ENCODE results near the gene TNFRSF13B.

TNFRSF13B gene

DNA sequence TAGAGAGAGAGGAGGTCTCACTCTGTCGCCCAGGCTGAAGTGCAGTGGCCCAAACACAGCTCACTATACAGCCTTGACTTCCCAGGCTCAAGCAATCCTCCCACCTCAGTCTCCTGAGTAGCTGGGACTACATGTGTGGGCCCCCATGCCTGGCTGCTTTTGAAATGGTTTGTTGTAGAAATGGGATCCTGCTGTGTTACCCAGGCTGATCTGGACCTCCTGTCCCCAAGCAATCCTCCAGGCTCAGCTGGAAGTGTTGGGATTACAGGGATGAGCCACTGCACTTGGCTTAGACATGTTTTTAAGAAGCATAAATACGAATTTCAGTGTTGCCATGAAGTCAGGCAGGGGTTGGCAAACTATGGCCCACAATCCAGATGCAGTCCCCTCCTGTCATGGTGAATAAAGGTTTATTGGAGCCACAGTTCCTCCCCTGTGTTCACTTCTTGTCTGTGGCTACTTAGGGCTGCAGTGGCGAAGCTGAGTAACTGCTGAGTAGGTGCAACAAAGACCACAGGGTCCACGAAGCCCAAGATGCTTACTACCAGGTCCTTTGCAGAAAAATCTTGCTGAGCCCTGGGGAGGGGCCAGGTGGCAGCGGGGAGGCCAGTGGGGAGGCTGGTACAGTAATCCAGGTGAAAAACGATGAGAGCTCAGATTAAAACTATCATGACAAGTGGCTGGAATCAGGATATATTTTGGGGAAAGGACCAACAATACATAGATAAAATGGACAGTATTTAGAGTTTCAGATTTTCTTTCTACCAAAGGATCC lies 35.2 kb downstream of the TNFRSF13B start:
- no peak for DNase-seq

DNA sequence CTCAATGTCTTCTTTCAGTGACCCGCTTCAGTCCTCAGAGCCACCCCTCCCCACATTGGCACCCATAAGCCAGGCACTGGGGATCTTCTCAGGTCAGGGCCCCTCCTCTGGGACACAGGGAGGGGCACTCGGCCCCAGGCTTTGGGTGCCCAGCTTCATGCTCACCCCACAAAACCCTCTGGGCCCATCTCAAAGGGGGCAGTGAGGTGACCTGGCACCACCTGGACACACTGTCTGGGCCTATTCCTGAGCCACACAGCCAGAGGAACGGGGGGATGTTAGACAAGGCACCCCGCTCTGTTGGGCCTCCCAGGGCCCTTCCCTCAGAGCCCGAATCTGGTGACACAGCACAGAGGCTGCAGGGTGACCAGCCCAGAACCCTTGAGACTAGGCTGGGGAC lies 36.1 kb downstream of the TNFRSF13B start:
- no peak for DNase-seq

DNA sequence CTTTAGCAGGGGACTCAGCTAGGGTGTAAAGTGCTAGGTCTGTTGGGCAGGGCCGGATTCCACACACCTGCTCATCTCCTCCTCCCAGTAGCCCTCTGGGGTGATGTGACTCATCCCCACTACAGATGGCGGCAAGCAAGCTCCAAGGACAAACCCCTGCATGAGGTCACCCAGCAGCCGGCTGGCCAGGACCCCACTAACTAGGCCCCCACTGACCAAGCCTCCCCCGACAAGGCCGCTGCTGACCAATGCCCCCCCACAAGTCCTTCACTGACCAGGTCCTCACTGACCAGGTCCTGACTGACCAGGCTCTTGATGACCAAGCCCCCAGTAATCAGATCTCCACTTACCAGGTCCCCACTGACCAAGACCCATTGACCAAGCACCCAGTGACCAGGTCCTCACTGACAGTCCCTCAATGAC lies 36.7 kb downstream of the TNFRSF13B start:
- no peak for DNase-seq

DNA sequence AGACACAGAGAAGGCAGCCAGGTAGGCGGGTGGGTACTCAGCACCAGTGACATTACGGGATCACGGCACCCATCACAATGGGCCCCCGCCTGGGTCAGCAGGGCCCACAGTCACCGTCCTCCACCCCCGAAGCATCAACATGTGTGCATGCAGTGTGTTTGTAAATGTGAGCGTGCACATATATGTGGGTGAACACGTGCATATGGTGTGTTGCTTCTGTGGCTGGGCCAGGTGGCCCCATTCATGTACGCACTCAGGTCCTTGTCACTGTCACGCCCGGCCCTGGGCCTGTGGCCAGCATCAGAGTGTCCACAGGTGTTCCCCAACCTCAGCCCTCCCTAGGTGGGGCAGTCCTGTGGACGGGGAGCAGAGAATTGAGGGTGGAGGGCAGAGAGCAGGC lies 37.1 kb downstream of the TNFRSF13B start:
- no peak for DNase-seq

DNA sequence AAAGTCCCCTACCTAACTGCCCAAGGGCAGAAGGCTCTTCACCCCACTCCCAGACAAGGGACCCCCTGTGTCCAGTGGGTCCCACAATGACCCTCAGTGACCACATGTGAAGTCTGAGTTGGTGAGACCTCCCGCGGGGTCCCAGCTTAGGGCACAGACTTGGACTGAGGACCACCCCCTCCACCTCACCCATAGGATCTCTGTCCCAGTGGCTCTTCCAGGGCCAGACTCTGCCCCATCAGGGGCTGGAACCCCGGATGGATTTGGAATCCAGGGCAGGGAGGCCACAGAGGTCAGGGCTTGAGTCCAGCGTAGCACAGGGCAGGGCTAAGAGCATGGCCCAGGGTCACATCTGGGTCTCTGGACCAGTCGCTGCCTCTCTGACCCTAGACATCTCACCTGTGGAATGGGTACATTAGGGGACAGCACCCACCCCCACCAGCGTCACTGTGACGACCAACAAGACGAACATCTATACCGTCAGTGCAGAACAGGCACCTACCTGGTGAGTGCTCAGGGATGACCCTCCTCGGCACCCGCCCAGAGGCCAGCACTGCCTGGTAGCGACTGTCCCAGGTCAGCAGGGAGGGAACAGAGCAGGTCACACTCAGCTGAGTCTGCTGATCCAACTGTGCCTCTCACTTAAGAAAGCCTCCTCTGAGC lies 37.7 kb downstream of the TNFRSF13B start:
- no peak for DNase-seq

DNA sequence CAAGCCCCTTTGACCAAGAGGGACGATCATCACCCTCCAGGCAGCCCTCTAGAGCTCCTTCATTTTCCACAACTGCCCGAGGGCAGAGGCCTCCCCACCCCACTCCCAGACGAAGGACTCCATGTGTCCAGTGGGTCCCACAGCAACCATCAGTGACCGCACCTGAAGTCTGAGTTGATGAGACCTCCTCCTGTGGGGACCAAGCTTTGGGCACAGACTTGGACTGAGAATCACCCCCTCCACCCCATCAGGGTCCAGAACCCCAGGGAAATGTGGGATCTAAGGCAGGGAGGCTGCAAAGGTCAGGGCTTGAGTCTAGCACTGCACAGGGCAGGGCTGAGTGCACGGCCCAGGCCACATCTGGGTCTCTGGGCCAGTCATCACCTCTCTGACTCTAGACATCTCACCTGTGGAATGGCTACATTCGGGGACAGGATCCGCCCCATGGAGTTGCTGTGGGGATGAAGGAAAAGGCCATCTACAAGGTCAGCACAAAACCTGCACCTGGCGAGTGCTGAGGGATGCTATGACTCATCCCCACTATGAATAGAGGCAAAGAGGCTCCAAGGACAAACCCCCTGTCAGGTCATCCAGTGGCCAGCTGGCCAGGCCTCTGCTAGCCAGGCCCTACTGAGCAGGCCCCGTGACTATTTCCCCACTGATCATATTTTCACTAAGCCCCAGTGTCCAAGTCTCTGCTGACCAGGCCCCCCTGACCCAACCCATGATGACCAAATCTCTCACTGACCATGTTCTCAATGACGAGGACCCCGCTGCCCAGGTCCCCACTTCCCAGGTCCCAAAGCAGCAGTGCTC lies 38.4 kb downstream of the TNFRSF13B start:
- DNase-seq: no peak

DNA sequence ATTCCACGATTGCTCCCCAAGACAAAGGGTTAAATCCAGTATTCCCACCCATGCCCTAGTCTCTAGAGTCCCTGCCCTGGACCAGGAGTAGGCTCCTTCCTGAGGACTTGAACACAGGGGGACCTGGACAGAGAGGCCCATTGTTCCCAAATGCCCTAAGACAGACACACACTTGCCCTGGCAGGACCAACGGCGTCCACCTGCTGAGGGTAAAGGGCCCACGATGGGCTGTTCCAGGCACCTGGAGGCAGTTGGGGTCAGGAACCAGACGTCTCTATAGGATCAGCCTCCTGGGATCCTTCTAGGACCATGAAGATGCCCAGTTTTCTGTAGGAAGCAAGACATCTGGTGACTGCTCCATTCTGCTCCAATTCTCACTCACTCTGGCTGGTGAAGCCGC lies 39.3 kb downstream of the TNFRSF13B start:
- DNase-seq: no peak

DNA sequence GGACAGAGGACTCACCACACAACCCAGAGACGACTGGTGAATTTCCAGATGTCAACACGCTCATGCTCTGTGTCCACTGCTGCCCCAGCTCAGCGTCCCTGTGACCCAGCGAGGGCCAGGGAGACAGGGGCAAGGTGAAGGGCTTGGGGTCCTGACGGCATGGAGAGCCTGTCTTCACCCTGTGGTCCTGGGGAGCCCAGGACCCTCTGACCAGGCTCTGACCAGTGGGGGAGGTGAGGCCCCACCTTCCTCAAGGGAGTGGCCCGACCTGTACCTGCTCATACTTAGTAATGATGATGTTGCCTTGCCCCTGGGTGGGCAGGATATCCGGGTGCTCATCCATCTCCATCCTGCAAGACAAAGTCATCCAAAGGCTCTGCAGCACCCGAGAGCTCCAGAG lies 39.8 kb downstream of the TNFRSF13B start:
- no peak for DNase-seq

DNA sequence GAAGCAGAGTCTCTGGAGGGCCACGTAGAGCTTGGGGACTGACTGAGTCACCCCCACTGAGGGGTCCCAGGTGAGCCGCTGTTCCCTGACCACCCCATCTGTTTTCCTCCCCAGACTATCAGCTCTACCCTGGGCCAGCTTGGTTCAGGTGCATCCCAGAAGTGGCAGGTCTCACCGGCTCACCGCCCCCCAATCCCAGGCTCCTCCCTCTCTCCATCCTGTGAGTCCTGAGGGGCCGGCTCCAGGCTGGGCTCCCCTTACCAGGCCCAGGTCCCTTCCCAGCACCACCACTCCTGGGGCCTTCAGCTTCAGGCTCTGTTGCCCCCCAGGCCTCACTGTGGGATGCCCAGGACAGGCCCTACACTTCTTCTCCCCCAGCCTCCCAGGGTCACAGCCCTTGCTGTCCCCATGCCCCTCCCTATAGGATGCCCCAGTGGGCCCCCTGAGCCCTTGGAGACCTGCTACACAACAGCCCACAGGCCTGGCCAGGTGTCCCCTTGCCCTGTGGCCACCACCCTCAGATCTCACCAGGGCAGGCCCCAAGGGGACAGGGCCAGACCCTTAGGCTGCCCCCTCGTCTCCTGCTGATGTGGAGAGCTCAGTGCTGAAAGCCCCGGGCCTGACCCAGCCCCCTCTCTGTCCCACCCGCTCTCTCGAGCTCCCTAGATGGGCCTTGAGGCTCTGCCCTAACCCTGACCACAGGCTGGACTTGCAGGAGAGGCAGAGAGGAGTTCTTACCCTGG lies 40.4 kb downstream of the TNFRSF13B start:
- no peak for DNase-seq

DNA sequence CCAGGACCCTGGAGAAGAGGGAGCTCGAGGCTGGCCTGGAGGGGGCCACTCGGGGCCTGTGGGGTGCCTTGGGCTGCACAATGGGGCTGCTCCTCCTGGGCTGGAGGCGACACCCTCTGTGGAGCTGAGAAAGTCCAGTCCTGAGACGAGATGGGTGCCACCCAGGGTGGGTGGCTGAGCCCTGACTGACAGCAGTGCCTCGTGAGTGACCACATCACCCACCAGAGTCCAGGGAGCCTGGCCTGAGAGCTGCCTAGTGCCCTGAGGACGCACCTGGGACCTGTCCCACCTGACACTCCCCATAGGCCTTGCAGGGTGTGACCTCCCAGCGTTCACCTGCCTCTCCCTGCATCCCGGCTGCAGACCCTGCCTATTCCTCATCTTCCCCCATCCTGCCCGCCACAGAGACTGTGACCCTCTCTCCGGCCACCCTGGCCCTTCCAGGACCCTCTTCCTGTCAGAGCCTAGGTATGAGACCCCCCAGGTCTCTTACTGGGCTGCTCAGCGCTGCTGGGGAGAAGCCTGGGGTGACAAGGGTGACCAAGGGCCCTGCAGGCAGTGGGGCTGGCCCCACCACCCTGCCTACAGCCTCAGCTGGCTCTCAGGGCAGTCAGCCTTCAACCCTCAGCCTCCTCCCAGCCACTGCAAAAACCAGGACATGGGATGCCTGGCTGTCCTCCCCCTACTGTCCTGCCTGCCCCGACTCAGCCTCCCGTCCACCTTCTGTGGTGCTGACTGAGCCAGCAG lies 41.2 kb downstream of the TNFRSF13B start:
- DNase-seq: no peak

DNA sequence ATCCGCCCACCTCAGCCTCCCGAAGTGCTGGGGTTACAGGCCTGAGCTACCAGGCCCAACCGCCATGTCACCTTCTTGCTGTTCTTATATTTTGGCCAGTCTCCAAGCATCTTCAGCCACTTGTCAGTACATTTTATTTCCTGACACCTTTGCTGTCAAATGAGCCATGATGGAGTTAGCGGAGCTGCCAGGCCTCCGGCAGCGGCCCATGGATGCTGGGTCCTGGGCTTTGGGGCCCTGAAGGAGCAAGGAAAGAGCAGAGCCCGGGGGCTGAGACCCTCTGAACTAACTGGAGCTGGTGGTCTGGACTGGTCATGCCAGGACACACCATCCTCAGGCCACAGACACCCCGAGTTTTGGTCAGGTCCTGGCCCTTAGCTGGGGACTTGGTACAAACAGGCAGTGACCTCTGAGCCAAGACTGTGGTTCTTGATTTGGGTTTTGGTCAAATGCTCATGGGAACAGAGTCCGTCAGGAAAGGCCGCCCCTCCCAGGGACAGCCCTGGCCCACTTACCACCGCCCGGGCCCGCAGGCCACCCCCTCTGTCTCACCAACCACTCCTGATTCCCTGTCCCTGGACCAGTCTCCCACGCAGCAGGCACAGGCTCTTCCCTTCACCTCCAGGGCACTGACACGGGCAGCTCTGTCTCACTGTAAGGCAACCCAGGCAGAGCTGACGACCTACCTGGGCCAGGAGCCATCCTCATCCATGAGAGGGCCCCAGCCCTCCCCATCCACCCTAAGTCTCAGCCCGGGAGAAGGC lies 42.0 kb downstream of the TNFRSF13B start:
- DNase-seq: no peak

DNA sequence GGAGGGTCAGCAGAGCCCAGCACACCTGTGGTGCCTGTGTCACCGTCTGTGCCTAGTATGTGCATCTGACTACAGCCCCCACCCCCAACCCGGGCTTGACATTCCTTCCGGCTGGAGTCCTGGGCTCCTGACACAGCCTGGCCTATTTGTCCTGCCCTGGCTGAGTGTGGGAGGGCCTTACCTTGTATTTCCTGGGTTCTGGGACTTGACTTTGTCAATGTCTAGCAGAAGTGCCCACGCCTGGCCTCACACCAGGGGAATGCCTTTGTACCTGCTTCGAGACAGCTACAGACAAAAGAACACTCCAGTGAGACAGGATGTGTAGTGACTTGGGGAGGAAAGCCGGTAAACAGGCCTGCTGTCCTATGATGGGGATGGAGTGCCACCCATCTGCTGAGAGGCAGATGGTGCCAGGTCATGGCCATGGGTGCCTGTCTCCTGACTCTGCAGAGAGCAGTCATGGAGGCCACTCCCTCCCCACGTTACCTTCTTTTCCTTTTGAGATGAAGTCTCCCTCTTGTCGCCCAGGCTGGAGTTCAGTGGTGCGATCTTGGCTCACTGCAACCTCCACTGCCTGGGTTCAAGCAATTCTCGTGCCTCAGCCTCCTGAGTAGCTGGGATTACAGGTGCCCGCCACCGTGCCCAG lies 42.8 kb downstream of the TNFRSF13B start:
- DNase-seq: no peak

DNA sequence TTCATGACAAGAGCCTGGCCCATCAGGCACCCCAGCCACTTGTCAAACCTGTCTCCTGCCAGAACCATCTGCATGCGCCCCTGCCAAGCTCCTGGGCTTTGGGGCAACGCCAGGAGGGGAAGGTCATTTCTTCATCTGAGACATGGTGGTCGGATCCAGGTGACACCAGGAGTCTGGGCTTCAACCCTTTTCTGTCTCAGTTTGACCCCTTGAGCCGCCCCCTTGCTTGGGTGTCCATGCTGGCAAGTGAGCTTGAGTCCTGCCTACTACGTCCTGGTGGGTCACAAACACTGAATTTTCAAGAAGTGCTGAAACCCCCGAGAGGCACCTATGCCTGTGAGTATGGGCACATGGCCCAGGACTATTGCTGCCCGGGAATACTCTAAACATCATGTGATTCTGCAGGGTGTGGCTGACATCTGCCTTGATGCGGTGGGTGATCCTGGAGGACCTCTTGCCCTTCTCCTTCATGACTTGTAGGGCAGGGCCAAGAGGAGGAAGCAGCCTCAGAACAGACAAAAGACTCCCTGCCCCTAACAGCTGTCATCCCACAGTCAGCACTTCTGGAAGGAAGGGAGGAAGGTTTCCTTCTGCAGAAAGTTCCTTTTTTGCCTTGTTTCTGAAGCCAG lies 43.4 kb downstream of the TNFRSF13B start:
- no peak for DNase-seq

DNA sequence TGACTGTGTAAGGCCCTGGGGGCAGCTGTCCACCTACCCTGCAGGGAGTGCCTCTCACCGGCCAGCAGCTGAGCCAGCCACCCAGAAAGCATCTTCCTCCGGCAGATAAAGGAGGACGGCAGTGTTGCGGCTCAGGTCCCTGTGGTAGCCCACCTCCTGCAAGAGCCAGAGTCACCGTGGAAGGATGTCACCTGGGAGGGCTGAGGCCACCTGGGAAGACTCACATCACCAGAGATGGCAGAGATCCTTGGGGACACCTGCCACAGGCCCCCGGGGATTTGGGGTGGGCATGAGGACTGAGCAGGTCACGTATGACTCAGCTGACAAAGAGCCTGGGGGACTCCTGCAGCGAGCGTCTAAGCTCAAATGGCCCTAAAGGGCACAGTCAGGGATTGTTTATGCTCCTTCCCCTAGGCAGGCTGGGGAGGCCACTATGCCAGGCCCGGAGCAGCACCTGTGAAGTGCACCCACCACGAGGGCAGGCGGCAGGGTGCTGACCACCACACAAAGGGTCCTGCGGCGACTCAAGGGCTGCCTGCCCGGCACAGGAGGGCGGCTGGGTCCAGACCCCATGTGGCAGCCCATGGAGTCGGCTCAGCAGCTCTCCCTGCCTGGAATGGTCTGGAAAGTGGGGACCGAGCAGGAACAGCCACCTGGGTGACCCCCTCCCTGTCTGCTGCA lies 44.1 kb downstream of the TNFRSF13B start:
- no peak for DNase-seq

DNA sequence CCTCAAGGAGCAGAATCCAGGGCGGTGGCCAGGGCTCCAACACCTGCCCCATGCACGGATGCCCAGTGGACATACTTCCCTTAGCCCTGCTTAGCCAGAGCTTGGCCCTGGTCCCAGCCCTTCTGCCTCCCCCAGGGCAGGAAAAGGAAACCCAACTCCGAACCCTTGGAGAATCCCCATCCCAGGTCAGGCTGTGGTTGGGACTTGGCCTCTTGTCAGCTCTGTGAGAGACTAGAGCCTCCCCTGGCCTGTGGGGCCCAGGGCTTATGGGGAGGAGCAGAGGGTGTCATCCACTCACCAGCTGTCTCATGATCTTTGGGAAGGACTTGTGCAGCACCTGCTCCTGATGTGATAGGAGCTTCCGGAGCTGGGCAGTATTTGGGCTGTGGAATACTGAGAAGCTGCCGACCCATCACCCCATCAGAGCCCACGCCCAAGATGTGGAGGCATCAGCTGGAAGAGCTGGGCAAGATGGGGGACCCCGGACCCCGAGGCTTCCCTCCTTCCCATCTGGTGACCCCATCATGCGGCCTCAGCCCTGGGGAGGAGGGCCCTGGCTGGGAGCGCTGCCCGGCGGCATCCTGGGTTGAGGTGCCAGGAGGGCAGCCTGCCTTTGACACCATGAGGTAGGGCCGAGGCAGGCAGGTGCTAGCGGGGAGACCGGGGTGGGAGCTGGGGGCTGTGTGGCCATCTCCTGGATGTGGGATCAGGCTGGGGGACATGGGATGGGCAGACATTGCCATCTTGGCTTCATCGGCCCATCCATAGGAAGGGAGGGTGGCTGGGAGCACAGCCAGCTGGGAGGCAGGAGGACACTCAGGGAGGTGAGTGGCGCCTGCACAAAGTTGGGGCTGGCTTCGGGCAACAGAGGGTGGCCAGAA lies 45.1 kb downstream of the TNFRSF13B start:
- DNase-seq: no peak

DNA sequence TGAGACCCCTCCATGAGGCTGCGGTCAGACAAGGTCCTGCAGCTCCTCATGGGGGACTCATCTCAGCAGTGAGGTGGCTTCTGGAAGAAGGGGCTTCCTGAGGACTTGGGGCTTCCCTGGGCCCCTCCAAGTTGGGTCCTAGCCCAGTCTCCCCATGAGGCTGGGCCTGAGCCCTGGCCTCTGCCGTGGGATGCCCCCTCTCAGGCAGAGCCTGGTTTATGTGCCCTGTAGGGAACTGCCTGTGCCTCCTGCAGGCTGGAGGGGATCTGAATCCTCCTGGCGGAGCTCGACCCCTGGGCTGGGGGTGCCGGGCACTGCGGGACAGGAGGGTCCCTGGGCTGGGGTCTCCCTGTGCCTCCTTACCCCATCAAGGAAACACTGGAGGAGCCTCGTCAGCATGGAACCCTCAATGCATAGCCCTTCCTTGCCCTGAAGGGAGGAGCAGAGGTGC lies 45.8 kb downstream of the TNFRSF13B start:
- DNase-seq: no peak

DNA sequence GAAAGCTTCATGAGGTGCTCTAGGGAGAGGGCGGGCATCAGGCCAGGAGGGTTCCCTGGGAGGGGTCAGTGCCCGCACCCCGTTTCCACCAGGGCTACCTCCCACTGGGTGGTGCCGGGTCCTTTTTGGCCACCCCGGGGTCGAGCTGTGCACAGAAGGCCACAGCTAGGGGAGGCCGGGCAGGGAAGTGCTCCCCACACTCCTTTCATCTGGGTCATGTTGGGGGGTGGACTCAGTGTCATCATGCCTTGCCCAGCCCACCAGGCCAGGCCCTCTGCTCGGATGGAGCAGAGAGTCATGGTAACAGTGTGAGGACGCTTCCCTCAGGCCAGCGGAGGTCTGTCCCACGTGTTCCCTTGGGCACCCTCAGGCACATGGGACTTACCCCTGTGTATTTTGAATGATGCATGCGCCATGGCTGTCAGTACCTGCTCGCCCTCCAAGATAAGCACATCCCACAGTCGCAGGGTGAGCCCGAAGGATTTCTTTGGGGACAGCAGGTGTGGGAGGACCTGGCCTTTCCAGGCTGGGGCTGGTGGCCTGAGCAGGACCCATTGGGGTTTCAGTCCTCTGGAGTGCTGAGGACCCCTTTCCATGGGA lies 46.4 kb downstream of the TNFRSF13B start:
- DNase-seq: no peak
